Right kidney (tissue), 9 donors: ENCODE data around the gene TGDS.
"Not testable (repeated sequence)": the region's sequence is repeated elsewhere in the genome, so short reads cannot be mapped to it uniquely, and the experiment has no call there.

Source experiments
- DNase-seq: peaks from one replicate; pipeline ENCODE4 v3.0.0-alpha.2; 2016
- long read RNA-seq, 8 donors: transcript quantifications; one replicate each; lab custom pipeline, GENCODE V29; 2026

The TGDS gene, protein sequence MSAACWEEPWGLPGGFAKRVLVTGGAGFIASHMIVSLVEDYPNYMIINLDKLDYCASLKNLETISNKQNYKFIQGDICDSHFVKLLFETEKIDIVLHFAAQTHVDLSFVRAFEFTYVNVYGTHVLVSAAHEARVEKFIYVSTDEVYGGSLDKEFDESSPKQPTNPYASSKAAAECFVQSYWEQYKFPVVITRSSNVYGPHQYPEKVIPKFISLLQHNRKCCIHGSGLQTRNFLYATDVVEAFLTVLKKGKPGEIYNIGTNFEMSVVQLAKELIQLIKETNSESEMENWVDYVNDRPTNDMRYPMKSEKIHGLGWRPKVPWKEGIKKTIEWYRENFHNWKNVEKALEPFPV
- long read RNA-seq, donor 1, transcript TGDS-201 (12 exons, 1,905 nt) = major isoform, 10 of 15 reads
- long read RNA-seq, donor 1, partial matches to known transcripts = 5 of 15 reads
- long read RNA-seq, donor 1, other reads (novel, unspliced or antisense) = 0 of 15 reads
- long read RNA-seq, donor 2, partial matches to known transcripts = 0 of 1 reads
- long read RNA-seq, donor 2, other reads (novel, unspliced or antisense) = 0 of 1 reads
- long read RNA-seq, donor 3, transcript TGDS-201 (12 exons, 1,905 nt) = major isoform, 5 of 5 reads
- long read RNA-seq, donor 3, partial matches to known transcripts = 0 of 5 reads
- long read RNA-seq, donor 3, other reads (novel, unspliced or antisense) = 0 of 5 reads
- long read RNA-seq, donor 4, partial matches to known transcripts = 0 of 3 reads
- long read RNA-seq, donor 4, other reads (novel, unspliced or antisense) = 0 of 3 reads
- long read RNA-seq, donor 5, partial matches to known transcripts = 0 of 4 reads
- long read RNA-seq, donor 5, other reads (novel, unspliced or antisense) = 0 of 4 reads
- long read RNA-seq, donor 6, partial matches to known transcripts = 0 of 1 reads
- long read RNA-seq, donor 6, other reads (novel, unspliced or antisense) = 0 of 1 reads
- long read RNA-seq, donor 7, partial matches to known transcripts = 0 of 2 reads
- long read RNA-seq, donor 7, other reads (novel, unspliced or antisense) = 0 of 2 reads
- long read RNA-seq, donor 8, partial matches to known transcripts = 0 of 1 reads
- long read RNA-seq, donor 8, other reads (novel, unspliced or antisense) = 0 of 1 reads

- peak; percentile 85 for DNase-seq
Observed at GRCh38 chr13:94595950-94596574, at the start of gene TGDS. Gene TGDS, minus strand, starts transcription at chr13:94596152. Its CDS starts 16 bp downstream, at chr13:94596136.

DNA sequence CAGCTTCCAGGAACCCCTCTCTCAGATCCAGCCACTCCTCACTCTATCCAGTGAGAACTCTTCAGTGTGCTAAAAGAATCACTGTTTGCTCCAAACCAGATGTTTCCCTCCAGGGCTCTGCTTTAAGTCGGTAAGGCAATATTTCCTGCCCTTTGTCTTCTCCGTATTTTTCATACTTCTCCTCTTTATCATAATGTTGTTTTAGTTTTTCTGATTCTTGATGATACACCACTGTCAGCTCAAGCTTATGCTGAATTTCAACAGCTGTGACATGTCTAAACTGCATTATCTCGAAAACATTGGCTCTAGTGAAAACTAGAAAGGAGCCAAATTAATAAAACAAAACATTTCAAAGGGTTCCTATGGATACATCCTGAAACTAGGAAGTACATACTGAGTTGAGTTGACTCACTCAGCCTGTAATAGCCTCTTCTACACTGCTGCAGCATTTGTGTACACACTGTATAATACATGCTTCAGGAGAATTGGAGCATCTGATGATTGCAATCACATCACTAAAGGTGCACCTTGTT lies 45.5 kb upstream of the TGDS start:
- peak; percentile 19 for DNase-seq

DNA sequence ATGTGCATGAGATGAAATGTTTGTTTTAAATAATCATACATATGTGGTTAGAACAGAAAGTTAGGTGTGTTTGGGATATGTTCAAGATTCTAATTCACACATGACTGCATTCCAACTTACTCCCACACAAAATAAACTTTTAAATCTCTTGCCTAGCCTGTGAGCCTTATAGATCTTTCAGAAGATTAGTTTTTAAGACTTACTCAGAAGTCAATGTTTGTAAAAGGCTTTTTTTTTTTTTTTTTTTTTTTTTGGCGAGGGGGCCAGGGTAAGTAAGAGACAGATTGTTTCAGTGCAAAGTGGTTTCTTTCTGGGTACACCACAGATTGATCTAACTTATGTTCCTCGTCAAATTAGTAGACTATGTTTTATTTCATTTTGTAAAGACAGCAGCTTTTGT lies 44.8 kb upstream of the TGDS start:
- DNase-seq = no peak

- DNase-seq = not testable (repeated sequence)
Observed at GRCh38 chr13:94637677-94638076, 41.7 kb upstream of the TGDS start.

- no peak for DNase-seq
Observed at GRCh38 chr13:94636942-94637578, 41.1 kb upstream of the TGDS start.

DNA sequence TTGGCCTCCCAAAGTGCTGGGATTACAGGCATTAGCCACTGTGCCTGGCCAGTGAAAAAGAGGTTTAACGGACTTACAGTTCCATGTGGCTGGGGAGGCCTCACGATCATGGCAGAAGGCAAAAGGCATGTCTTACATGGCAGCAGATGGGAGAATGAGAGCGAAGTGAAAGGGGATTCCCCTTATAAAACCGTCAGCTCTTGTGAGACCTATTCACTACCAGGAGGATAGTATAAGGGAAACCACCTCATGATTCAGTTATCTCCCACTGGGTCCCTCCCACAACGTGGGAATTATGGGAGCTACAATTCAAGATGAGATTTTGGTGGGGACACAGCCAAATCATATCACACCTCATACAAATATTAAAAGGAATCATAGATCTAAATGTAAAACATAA lies 40.1 kb upstream of the TGDS start:
- not testable (repeated sequence) for DNase-seq

- DNase-seq = no peak
Observed at GRCh38 chr13:94632226-94632980, 36.5 kb upstream of the TGDS start.

GRCh38 chr13:94630858-94631257 lies 34.9 kb upstream of the TGDS start:
- DNase-seq = no peak

- DNase-seq = no peak
Observed at GRCh38 chr13:94623316-94623715, 27.4 kb upstream of the TGDS start.

DNA sequence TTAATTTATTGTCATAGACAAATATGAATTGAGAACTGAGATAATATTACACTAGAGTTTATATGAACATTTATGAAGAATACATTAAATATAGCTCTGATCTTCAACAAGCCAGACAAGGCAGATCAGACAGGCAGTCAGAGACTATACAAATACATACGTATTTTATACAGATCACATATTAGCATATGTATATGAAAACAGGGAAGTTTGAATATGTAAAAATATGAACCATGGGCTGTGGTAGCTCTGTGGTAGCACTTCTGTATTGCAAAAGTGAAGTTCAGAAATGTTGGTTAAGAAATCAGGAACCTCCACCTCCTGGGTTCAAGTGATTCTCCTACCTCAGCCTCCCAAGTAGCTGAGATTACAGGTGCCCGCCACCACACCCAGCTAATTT lies 26.4 kb upstream of the TGDS start:
- DNase-seq = no peak

GRCh38 chr13:94620286-94620896 lies 24.4 kb upstream of the TGDS start:
- DNase-seq = no peak

- DNase-seq = no peak
Observed at GRCh38 chr13:94617389-94618000, 21.5 kb upstream of the TGDS start.

GRCh38 chr13:94613051-94613450 lies 17.1 kb upstream of the TGDS start:
- no peak for DNase-seq

- DNase-seq = no peak
Observed at GRCh38 chr13:94612050-94612449, 16.1 kb upstream of the TGDS start.

- DNase-seq = no peak
Observed at GRCh38 chr13:94610475-94610874, 14.5 kb upstream of the TGDS start.

- DNase-seq = no peak
Observed at GRCh38 chr13:94609196-94609595, 13.2 kb upstream of the TGDS start.

DNA sequence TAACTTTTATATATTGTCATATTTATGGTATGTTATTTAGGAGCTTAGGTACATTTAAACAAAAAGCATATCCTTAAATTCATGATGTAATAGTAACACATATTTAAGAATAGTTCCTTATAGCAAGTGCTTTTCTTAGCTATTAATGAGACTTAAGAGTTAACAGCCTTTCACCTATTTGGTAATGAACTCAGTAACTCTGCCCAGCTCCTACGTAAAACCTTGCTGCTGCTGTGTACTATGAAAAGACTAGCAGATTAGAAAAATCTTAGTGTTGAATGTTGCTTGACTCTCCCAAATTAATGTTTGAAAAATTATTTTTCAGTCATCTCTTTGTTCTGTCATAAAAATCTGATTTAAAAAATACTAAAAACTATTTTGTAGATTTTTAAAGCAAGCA lies 12.6 kb upstream of the TGDS start:
- no peak for DNase-seq

DNA sequence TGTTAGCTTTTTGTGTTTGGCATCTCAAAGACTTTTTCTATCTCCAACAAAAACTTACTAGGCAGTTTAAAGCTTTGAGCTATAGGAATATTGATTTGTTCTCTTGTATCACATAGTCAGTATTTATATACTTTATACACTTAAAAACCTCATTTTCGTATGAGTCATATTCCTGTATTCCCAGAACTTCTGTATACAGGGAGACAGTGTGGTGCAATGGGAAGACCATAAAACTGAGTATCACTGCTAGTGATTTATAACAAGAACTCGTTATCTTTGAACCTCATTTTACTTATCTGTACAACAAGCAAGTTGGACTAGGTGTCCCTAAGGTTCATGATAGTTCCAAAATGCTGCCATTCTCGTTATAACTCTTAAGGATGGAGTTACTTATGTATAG lies 12.0 kb upstream of the TGDS start:
- no peak for DNase-seq

DNA sequence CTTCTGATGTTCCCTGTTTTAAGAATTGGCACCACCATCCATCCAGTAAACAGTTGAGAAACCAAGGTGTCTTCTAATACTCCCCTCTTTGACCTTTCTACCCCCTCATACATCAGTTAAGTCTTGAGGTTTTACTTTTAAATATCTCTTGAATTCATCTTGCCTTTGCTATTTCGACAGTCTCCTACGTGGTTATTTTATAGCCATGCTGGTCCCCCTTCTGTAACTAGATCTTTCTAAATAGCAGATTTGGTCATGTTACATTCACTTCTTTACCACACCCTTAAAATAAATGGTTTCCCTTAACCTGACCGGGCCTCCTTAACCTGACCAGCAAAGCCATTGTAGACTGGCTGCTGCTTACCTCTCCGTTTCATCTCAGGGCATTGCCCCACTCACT lies 11.1 kb upstream of the TGDS start:
- no peak for DNase-seq

DNA sequence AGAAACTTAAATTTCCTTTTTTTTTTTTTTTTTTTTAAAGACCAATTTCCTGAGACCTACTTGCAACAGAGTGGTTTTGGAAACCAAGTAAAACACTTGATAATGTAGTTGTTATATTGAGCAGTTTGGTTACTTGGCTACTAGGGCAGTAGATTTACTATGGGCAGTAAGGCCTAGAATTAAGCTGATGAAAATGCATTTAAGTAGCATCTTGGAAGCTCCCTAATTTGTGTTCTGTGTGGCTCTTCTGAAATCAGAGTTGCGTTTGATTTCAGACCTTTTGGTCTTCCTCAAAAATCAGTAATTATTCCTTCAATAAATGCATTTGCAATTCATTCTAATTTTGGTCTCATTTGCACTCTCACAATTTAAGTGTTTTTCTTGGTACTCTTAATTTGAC lies 6.5 kb upstream of the TGDS start:
- no peak for DNase-seq
